Measurements from ENCODE around the gene DDX39B. TPM values are rescaled to one million over a fixed set of nuclear protein-coding genes. Genes with fewer than 3 reads are reported as not detected.
"Not testable (repeated sequence)": the region's sequence is repeated elsewhere in the genome, so short reads cannot be mapped to it uniquely, and the experiment has no call there.

DDX39B gene
- 603 TPM for total RNA-seq
- 100 to 1,000 TPM; 105 to 116 (median 110) TPM for polyA plus RNA-seq

DNA sequence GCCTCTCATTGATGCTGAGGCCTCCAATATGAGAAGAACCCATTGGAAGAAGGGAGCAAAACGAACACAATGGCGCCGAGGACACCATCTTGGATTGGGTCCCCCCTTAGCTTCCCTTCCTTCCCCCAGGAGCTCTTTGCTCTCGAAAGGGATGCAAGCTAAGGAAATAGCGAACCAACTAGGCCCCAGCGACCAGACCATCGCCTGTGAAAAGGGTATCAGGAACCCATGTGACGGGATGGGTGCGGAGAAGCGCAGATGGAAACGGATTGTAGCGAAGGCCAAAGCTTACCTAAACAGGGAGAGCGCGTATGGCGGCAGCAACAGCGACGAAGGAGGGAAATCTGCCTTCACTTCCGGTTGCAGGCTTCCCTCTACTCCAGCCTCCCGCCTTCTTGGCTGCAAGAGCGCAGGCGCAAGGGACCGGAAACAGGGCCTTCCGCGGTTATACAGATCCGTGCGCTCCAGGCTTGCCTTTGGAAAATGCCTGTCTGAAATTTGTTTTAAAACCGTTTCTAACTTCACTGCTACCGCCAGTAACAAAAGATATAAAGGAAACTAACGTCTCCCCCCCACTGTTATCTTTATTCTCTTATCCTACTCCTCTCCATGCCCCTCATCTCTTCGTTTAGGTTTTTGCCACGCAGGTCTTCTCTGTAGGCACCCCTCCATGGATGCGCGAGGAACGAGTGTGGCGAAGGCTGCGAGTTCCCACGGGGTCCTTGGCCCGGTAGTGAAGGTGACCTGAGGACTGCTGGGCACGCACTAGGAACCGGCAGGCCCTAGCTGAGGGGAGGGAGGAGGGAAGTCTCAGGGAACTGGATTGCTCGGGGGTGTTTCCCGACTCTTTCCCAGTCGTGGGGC lies at the start of gene DDX39B:
Gene DDX39B (minus strand): TSS at position 346 of the 864 bp plus-strand sequence. CDS start 1,471 bp downstream, outside the sequence.
- Histone ChIP-seq H3K36me3 (ENCODE audit: control insufficient read depth, insufficient read depth, low read length) (peaks cover 34% of the 10 kb centered on the region), H3K9me3 (ENCODE audit: control insufficient read depth in 2 of 2, low read length in 2 of 2) (no peaks in the 10 kb centered on the region), H3K27me3 (ENCODE audit: control insufficient read depth, insufficient read depth, low read length) (no peaks in the 10 kb centered on the region), H3K4me1 (ENCODE audit: control insufficient read depth, insufficient read depth, low read length, poor library complexity, severe bottlenecking) (peaks cover 56% of the 10 kb centered on the region), H3K4me3 (ENCODE audit: low read depth, low read length) (peak within 1 kb of the TSS; percentile 98), H3K27ac (ENCODE audit: insufficient read depth, low read length, poor library complexity, severe bottlenecking) (peak within 1 kb of the TSS; percentile 96)
- peaks cover 31% of the 10 kb centered on the region for H3K36me3 Mint-ChIP-seq
- peak; percentile 74 to 78 for ATAC-seq (ENCODE audit: low read depth in 2 of 2)
- peaks cover 0 to 3% (median 0%) of the 10 kb centered on the region in 7 donors for H3K9me3 Mint-ChIP-seq
- DNase-seq: peak; percentile 91 to 98 (median 95)
- H3K27ac Mint-ChIP-seq: peak within 1 kb of the TSS; percentile 99 to 100 (median 99)
- peaks cover 5% of the 10 kb centered on the region for H3K27me3 Mint-ChIP-seq
- peaks cover 13 to 60% (median 47%) of the 10 kb centered on the region in 4 donors for H3K4me1 Mint-ChIP-seq
- H3K4me3 Mint-ChIP-seq: peak within 1 kb of the TSS; percentile 97 to 98 (median 98)

DNA sequence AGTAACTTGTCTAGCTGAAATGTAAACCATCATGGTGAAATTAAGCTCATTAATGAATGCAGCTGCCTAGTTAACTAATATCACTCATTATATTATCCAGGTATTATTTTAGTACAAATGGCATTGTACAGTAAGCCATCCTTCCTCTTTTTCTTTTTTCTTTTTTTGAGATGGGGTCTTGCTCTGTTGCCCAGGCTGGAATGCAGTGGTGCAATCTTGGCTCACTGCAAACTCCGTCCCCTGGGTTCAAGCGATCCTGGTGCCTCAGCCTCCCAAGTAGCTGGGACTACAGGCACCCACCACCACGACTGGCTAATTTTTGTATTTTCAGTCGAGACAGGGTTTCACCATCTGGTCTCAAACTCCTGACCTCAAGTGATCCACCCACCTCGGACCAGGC lies 48.9 kb upstream of the DDX39B start:
- peak overlapping the region; percentile 20 for H3K27ac ChIP-seq (ENCODE audit: insufficient read depth, low read length, poor library complexity, severe bottlenecking)
- not testable (repeated sequence) for H3K9me3 Mint-ChIP-seq; H3K36me3 Mint-ChIP-seq; H3K27me3 Mint-ChIP-seq; H3K36me3 ChIP-seq (ENCODE audit: control insufficient read depth, insufficient read depth, low read length); H3K4me3 ChIP-seq (ENCODE audit: low read depth, low read length); H3K27me3 ChIP-seq (ENCODE audit: control insufficient read depth, insufficient read depth, low read length); H3K9me3 ChIP-seq (ENCODE audit: control insufficient read depth in 2 of 2, low read length in 2 of 2); DNase-seq; ATAC-seq (ENCODE audit: low read depth in 2 of 2)
- peaks cover 66% of the 10 kb centered on the region for H3K4me1 ChIP-seq (ENCODE audit: control insufficient read depth, insufficient read depth, low read length, poor library complexity, severe bottlenecking)
- Mint-ChIP-seq H3K4me1 (peaks cover 1 to 79% (median 48%) of the 10 kb centered on the region in 4 donors), H3K27ac (peak overlapping the region in 2 of 3 donors; percentile 16 to 92), H3K4me3 (peak overlapping the region in 1 of 4 donors; percentile 69)

DNA sequence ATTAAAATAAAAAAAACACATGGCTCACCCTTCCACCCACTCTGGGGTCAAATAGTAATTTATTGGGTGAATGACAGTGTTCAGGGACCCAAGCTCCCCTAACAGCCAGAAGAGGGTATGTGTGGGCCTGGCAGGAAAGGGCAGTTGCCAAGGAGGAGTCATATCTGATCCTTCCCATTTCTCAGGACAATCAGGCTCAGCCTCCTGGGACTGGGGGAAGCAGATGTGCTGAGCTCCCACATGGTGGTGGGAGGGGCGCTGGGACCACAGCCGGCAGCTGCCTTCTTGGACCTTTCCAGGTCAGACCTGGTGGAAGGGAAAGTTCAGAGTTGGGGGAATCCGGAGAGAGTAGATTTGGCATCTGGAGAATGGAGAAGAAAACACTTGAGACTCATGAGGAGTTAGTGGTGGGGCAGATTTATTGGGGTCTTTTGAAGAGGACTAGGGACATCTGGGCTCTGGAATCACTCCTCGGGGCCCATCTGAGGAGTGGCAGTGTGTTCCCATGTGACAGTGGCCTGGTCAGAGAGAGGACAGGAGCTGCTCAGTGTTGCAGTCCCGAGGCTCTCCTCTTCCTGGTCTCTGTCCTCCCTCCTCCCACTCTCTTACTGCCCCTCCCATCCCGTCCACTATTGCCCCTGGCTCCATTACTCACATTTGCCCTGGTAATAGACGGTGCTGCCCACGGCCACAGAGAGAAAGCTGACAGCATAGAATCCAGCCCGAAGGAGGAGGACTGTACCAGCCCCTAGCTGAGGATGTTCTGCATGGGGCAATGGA lies 47.3 kb upstream of the DDX39B start:
- no peak for ATAC-seq (ENCODE audit: low read depth in 2 of 2)
- no peak for DNase-seq
- Mint-ChIP-seq H3K27ac (peak overlapping the region; percentile 78 to 99 (median 98)), H3K27me3 (peaks cover 14% of the 10 kb centered on the region), H3K36me3 (peaks cover 5% of the 10 kb centered on the region), H3K9me3 (peaks cover 0 to 3% (median 0%) of the 10 kb centered on the region in 7 donors), H3K4me1 (peaks cover 6 to 88% (median 56%) of the 10 kb centered on the region in 4 donors), H3K4me3 (peak overlapping the region in 3 of 4 donors; percentile 43 to 64 (median 43))
- Histone ChIP-seq H3K27ac (ENCODE audit: insufficient read depth, low read length, poor library complexity, severe bottlenecking) (peak overlapping the region; percentile 95), H3K36me3 (ENCODE audit: control insufficient read depth, insufficient read depth, low read length) (no peaks in the 10 kb centered on the region), H3K9me3 (ENCODE audit: control insufficient read depth in 2 of 2, low read length in 2 of 2) (no peaks in the 10 kb centered on the region), H3K4me1 (ENCODE audit: control insufficient read depth, insufficient read depth, low read length, poor library complexity, severe bottlenecking) (peaks cover 77% of the 10 kb centered on the region), H3K27me3 (ENCODE audit: control insufficient read depth, insufficient read depth, low read length) (no peaks in the 10 kb centered on the region), H3K4me3 (ENCODE audit: low read depth, low read length) (no peak overlapping the region)

DNA sequence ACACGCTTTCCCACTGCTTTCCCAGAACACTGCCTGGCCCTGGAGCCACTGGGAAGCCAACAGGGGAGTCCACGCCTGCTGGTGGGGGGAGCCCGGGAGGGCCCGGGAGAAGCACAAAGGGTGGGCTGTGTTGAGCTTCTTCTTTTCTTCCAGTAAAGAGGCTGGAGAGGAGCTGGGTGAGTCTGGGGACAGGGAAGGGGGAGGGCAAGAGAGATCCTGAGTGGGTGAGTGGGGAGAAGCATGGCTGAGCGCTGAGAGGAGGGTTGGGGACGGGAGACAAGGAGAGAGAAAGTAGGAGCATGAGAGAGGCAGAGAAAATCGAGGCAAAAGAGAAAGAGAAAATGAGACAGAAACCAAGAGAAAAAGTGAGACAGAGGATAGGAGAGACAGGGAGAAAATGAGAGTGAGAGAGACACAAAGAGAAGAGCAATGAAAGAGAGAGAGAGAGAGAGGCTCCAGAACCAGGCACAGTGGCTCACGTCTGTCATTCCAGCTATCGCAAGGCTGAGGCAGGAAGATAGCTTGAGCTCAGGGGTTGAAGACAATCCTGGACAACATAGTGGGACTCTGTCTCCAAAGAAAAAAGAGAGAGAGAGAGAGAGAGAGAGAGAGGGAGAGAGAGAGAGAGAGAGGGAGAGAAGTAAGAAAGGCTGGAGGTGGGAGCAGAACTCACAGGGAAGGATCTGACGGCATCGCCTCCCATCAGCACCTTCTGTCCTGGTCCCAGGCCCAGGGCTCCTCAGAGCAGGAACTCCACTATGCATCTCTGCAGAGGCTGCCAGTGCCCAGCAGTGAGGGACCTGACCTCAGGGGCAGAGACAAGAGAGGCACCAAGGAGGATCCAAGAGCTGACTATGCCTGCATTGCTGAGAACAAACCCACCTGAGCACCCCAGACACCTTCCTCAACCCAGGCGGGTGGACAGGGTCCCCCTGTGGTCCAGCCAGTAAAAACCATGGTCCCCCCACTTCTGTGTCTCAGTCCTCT lies 46.3 kb upstream of the DDX39B start:
- ATAC-seq (ENCODE audit: low read depth in 2 of 2) (no peak), DNase-seq (peak in 1 of 3 donors; percentile 50)
- no peaks in the 10 kb centered on the region for H3K9me3 ChIP-seq (ENCODE audit: control insufficient read depth in 2 of 2, low read length in 2 of 2)
- Mint-ChIP-seq H3K4me3 (peak overlapping the region; percentile 67 to 92 (median 84)), H3K36me3 (peaks cover 5% of the 10 kb centered on the region), H3K4me1 (peaks cover 6 to 88% (median 60%) of the 10 kb centered on the region in 4 donors), H3K27ac (peak overlapping the region; percentile 97 to 99 (median 98)), H3K9me3 (peaks cover 0 to 3% (median 0%) of the 10 kb centered on the region in 7 donors), H3K27me3 (peaks cover 10% of the 10 kb centered on the region)
- peaks cover 77% of the 10 kb centered on the region for H3K4me1 ChIP-seq (ENCODE audit: control insufficient read depth, insufficient read depth, low read length, poor library complexity, severe bottlenecking)
- peak overlapping the region; percentile 95 for H3K27ac ChIP-seq (ENCODE audit: insufficient read depth, low read length, poor library complexity, severe bottlenecking)
- no peaks in the 10 kb centered on the region for H3K36me3 ChIP-seq (ENCODE audit: control insufficient read depth, insufficient read depth, low read length)
- H3K27me3 ChIP-seq (ENCODE audit: control insufficient read depth, insufficient read depth, low read length): no peaks in the 10 kb centered on the region
- peak overlapping the region; percentile 65 for H3K4me3 ChIP-seq (ENCODE audit: low read depth, low read length)

DNA sequence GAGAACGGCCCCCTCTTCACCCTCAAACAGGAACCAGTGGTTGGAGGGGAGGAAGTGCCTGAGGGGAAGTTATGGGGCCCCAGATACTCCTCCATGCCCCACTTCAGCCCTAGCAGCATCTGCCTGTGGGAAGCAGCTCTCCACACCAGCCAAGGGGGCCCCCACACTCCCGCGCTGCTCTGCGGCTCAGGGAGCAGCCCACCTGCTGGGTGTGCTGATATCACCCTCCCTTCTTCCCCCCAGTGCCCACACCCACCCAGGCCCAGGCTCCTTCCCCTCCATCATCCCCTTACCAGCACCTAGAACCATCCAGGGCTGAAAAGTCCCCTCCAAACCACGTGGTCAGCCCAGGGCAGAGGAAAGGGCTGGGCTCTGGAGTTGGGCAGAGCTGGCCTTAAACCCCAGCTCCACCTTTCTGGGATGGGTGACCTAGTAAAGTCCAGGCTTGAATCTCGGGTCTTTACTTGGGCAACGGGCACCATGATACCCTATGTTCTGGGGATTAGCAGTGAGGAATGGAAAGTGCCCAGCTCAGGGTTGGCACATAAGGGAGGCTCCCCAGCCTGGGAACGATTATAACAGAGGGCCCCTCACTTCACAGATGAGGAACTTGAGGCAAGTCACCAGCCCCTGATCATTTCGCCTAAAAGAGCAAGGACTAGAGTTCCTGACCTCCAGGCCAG lies 44.9 kb upstream of the DDX39B start:
- Mint-ChIP-seq H3K9me3 (peaks cover 0 to 3% (median 0%) of the 10 kb centered on the region in 7 donors), H3K4me3 (peak overlapping the region; percentile 74 to 92 (median 84)), H3K36me3 (peaks cover 10% of the 10 kb centered on the region), H3K27me3 (peaks cover 10% of the 10 kb centered on the region), H3K27ac (peak overlapping the region; percentile 96 to 98 (median 97)), H3K4me1 (peaks cover 6 to 85% (median 59%) of the 10 kb centered on the region in 4 donors)
- Histone ChIP-seq H3K27ac (ENCODE audit: insufficient read depth, low read length, poor library complexity, severe bottlenecking) (peak overlapping the region; percentile 95), H3K27me3 (ENCODE audit: control insufficient read depth, insufficient read depth, low read length) (no peaks in the 10 kb centered on the region), H3K36me3 (ENCODE audit: control insufficient read depth, insufficient read depth, low read length) (no peaks in the 10 kb centered on the region), H3K4me3 (ENCODE audit: low read depth, low read length) (peak overlapping the region; percentile 65), H3K9me3 (ENCODE audit: control insufficient read depth in 2 of 2, low read length in 2 of 2) (no peaks in the 10 kb centered on the region), H3K4me1 (ENCODE audit: control insufficient read depth, insufficient read depth, low read length, poor library complexity, severe bottlenecking) (peaks cover 80% of the 10 kb centered on the region)
- peak; percentile 25 to 32 for ATAC-seq (ENCODE audit: low read depth in 2 of 2)
- peak in 1 of 3 donors; percentile 61 for DNase-seq

DNA sequence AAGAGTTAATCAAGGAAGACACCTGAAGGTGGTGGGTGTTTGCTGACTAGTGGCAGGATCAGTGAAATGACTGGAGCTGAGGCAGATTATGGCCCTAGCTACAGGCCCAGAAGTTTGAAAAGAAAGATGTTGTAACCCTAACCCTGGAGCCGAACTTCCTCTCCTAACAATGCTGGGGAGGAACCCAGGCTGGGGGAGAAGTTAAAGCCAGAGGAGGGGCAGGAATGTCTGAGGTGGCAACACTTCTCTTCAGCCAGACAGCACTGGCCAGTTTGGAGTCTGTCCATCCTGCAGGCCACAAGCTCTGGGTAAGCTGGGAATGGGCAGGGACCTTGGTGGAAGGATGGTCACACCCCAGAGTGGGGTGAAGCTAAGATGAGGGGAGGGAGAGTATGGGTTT lies 44.2 kb upstream of the DDX39B start, which contains the start of gene LST1:
Gene LST1 (plus strand): TSS at position 270 of the 400 bp plus-strand sequence. CDS start 1,023 bp downstream, outside the sequence.
- Mint-ChIP-seq H3K27me3 (peaks cover 10% of the 10 kb centered on the region), H3K9me3 (peaks cover 0 to 3% (median 0%) of the 10 kb centered on the region in 7 donors), H3K4me3 (peak within 1 kb of the TSS; percentile 74 to 92 (median 84)), H3K27ac (peak within 1 kb of the TSS; percentile 96 to 98 (median 97)), H3K36me3 (peaks cover 15% of the 10 kb centered on the region), H3K4me1 (peaks cover 6 to 81% (median 57%) of the 10 kb centered on the region in 4 donors)
- H3K36me3 ChIP-seq (ENCODE audit: control insufficient read depth, insufficient read depth, low read length): no peaks in the 10 kb centered on the region
- H3K4me3 ChIP-seq (ENCODE audit: low read depth, low read length): peak within 1 kb of the TSS; percentile 65
- ATAC-seq (ENCODE audit: low read depth in 2 of 2) (no peak), DNase-seq (no peak)
- H3K27ac ChIP-seq (ENCODE audit: insufficient read depth, low read length, poor library complexity, severe bottlenecking): peak within 1 kb of the TSS; percentile 95
- H3K27me3 ChIP-seq (ENCODE audit: control insufficient read depth, insufficient read depth, low read length): no peaks in the 10 kb centered on the region
- H3K4me1 ChIP-seq (ENCODE audit: control insufficient read depth, insufficient read depth, low read length, poor library complexity, severe bottlenecking): peaks cover 78% of the 10 kb centered on the region
- H3K9me3 ChIP-seq (ENCODE audit: control insufficient read depth in 2 of 2, low read length in 2 of 2): no peaks in the 10 kb centered on the region

All from CD4-positive, CD25-positive, alpha-beta regulatory T cell (primary cell).